Activated T-helper 17 cell treated with anti-CD3 and anti-CD28 coated beads, Interleukin-2, amount 50 U/mL, for 72 hours (primary cell): ENCODE results near the gene ATXN7L3. TPM values are rescaled to one million over a fixed set of nuclear protein-coding genes. Genes with fewer than 3 reads are reported as not detected.

Source experiments
- ATAC-seq: fragments of 150-1000 bp; cut with Tn5 transposase; replicated peaks from 2 replicates; pipeline ENCODE4 v1.10.0; 2021; ENCODE audit warnings: mild to moderate bottlenecking, moderate library complexity
- H3K27ac Mint-ChIP-seq: one replicate; pipeline ENCODE4 v1.8.0; 2022; ENCODE audit warnings: mixed read lengths
- H3K27me3 Mint-ChIP-seq: one replicate; pipeline ENCODE4 v1.8.0; 2022; ENCODE audit warnings: mixed read lengths
- H3K36me3 Mint-ChIP-seq: one replicate; pipeline ENCODE4 v1.8.0; 2022; ENCODE audit warnings: low read depth, mild to moderate bottlenecking, mixed read lengths
- H3K4me1 Mint-ChIP-seq: one replicate; pipeline ENCODE4 v1.8.0; 2022; ENCODE audit warnings: mixed read lengths
- H3K4me3 Mint-ChIP-seq: one replicate; pipeline ENCODE4 v1.8.0; 2022; ENCODE audit warnings: mild to moderate bottlenecking, mixed read lengths
- H3K9me3 Mint-ChIP-seq: one replicate; pipeline ENCODE4 v1.8.0; 2022; ENCODE audit warnings: mixed read lengths
- total RNA-seq, 2 donors: library from RNA; stranded (reverse); gene quantifications; one replicate each; pipeline ENCODE4 v1.2.3, GENCODE V29; 2022

ATXN7L3 gene
- total RNA-seq, 2 donors from 2014 or later, result 65.5 to 89.1 TPM

DNA sequence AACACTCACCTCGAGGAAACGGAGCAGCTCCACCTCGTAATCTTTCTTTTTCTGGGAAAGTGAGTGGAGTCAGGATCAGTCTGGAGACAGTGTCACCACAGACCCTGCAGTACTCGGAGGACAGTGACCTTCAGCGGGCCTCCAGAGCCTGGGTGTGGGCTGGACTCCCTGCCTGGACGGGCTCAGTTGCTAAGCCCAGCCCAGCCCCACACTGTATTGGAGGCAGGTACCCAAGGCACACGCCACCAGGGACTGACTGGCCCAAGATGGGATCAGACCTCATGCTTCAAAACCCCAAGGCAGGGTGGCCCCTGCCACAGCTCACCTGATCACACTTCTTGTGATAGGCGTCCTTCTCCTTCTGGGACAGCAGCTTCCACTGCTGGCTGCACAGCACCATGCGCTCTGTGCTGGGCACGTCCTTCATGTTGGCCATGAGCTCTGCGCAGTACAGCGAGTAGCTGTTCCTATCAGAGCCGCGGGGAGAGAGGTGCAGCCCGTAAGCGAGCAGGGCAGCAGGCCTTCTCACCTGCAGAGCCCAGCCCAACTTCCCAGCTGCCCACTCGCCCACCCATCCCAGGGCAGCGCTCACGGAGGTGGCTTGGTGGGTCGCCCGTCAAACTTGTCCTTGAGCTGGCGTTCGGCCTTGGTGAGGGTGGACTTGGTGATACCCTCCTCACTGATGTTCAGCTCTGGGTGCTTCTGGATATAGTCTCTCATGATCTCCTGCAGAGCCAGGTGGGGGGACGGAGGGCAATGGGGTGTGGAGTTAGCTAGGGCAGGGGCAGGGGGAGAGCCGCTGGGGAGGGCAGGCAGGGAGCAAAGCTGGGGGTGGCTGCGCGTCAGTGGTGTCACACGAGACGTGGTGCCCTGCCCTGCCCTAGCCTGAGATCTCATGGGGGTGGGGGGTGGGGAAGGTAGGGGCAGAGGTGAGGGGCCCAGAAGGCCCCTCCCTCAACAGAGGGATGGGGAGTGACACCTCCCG is 11.9 kb upstream of the ATXN7L3 start:
- Mint-ChIP-seq H3K27ac (no peak overlapping the region), H3K36me3 (peaks cover 87% of the 10 kb centered on the region), H3K9me3 (no peaks in the 10 kb centered on the region), H3K4me3 (peak overlapping the region; percentile 93), H3K4me1 (peaks cover 39% of the 10 kb centered on the region), H3K27me3 (no peaks in the 10 kb centered on the region)
- no peak for ATAC-seq

GRCh38 chr17:44210342-44211192 is 10.9 kb upstream of the ATXN7L3 start:
- Mint-ChIP-seq H3K27ac (peak overlapping the region; percentile 93), H3K36me3 (peaks cover 86% of the 10 kb centered on the region), H3K27me3 (no peaks in the 10 kb centered on the region), H3K4me1 (peaks cover 35% of the 10 kb centered on the region), H3K9me3 (no peaks in the 10 kb centered on the region), H3K4me3 (peak overlapping the region; percentile 93)
- ATAC-seq, result peak; percentile 89

- ATAC-seq, result peak; percentile 88
- Mint-ChIP-seq H3K36me3 (peaks cover 81% of the 10 kb centered on the region), H3K9me3 (no peaks in the 10 kb centered on the region), H3K27ac (peak overlapping the region; percentile 93), H3K4me3 (peak overlapping the region; percentile 93), H3K27me3 (no peaks in the 10 kb centered on the region), H3K4me1 (peaks cover 34% of the 10 kb centered on the region)
These were observed 10.2 kb upstream of the ATXN7L3 start for GRCh38 chr17:44209786-44210341.

- H3K4me3 Mint-ChIP-seq, result no peak overlapping the region
- peaks cover 60% of the 10 kb centered on the region for H3K36me3 Mint-ChIP-seq
- H3K27me3 Mint-ChIP-seq, result no peaks in the 10 kb centered on the region
- H3K9me3 Mint-ChIP-seq, result no peaks in the 10 kb centered on the region
- no peak overlapping the region for H3K27ac Mint-ChIP-seq
- no peak for ATAC-seq
- H3K4me1 Mint-ChIP-seq, result peaks cover 36% of the 10 kb centered on the region
These were observed 8.1 kb upstream of the ATXN7L3 start for GRCh38 chr17:44207743-44208142.

- Mint-ChIP-seq H3K27ac (no peak overlapping the region), H3K36me3 (peaks cover 58% of the 10 kb centered on the region), H3K4me1 (peaks cover 36% of the 10 kb centered on the region), H3K9me3 (no peaks in the 10 kb centered on the region), H3K4me3 (no peak overlapping the region), H3K27me3 (no peaks in the 10 kb centered on the region)
- ATAC-seq, result no peak
These were observed 7.6 kb upstream of the ATXN7L3 start for GRCh38 chr17:44207319-44207718.

DNA sequence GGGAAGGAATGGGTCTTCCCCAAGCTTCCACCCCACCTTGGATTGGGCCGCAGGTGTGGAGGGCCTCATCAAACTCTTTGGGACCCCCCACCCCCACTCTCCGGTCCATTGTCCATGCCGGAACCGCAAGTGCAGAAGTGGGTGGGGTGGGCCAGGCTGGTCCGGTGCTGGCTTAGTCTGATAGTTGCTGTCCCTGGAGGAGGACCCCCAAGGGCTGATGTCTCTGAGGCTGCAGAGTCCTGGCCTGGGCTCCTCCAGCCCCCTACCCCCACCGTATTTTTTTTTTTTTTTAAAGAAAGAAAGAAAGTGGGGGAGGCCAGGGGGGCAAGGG is 7.1 kb upstream of the ATXN7L3 start:
- no peaks in the 10 kb centered on the region for H3K27me3 Mint-ChIP-seq
- H3K4me1 Mint-ChIP-seq, result peaks cover 36% of the 10 kb centered on the region
- peak overlapping the region; percentile 18 for H3K27ac Mint-ChIP-seq
- no peak overlapping the region for H3K4me3 Mint-ChIP-seq
- no peak for ATAC-seq
- H3K36me3 Mint-ChIP-seq, result peaks cover 56% of the 10 kb centered on the region
- no peaks in the 10 kb centered on the region for H3K9me3 Mint-ChIP-seq

DNA sequence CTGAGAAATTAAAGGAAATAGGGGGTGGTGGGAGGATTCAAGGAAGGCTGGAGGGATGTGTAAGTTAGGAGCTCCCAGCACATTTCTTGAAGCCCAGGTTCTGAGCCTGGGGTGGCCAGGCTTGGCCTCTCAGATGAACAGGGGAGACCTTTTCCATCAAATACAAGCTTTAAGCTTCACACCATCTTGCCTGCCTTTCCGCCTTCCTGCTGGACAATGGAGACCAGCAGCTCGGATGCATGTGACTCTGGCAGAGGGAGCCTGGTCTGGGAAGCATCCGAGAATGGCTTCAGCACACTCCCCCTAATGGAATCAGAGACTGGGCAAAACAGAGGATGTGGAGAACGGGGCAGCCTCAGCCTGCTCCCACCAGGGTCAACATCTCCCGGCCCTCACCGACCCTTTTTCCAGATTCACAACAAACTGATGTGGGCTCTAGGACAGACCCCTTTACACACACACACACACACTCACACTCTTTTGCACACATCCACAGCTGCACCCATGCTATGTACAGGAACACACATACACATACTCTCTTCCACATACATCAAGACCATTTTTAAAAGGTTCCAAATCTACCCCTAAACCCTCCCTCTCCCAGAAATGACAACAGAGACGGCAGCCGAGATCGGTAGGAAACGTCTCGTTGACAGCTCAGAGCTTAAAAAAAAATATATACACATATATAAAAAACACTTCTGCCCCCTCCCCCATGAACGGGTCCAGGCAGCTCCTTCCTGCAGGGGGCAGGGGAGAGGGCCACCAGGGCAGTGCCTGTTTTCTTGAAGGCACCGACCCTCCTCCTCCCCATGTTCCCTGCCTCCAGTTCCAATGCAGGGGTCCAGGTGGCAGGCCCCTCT is 6.5 kb upstream of the ATXN7L3 start:
- Mint-ChIP-seq H3K4me1 (peaks cover 38% of the 10 kb centered on the region), H3K4me3 (no peak overlapping the region), H3K27me3 (no peaks in the 10 kb centered on the region), H3K9me3 (no peaks in the 10 kb centered on the region), H3K27ac (peak overlapping the region; percentile 18), H3K36me3 (peaks cover 50% of the 10 kb centered on the region)
- ATAC-seq, result no peak

- ATAC-seq, result no peak
- Mint-ChIP-seq H3K27ac (peak overlapping the region; percentile 10), H3K36me3 (peaks cover 38% of the 10 kb centered on the region), H3K4me1 (peaks cover 34% of the 10 kb centered on the region), H3K4me3 (no peak overlapping the region), H3K9me3 (no peaks in the 10 kb centered on the region), H3K27me3 (no peaks in the 10 kb centered on the region)
These were observed 4.8 kb upstream of the ATXN7L3 start for GRCh38 chr17:44204441-44204882.

- H3K4me1 Mint-ChIP-seq, result peaks cover 33% of the 10 kb centered on the region
- H3K4me3 Mint-ChIP-seq, result no peak overlapping the region
- H3K27ac Mint-ChIP-seq, result peak overlapping the region; percentile 24
- no peaks in the 10 kb centered on the region for H3K27me3 Mint-ChIP-seq
- no peaks in the 10 kb centered on the region for H3K9me3 Mint-ChIP-seq
- H3K36me3 Mint-ChIP-seq, result peaks cover 32% of the 10 kb centered on the region
- no peak for ATAC-seq
These were observed 4.2 kb upstream of the ATXN7L3 start for GRCh38 chr17:44203731-44204440.

DNA sequence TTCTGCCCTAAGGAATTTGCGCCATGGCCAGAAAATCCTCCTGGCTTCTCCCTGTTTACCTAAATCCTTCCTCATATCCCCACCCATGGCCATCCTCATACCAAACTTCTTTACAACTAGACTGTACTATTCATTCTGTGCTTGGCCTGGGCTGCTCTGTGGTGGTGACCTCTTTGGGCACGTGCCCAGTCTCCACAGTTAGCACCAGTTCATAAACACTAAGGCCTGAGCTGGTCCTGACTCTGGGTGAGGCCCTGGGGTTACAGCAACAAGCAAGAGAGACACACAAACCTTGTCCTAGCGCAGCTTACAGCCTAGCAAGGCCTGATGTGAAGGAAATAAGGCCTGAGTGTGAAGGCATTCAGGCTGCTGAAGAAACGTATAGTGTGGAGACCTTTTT is 3.1 kb upstream of the ATXN7L3 start:
- H3K4me3 Mint-ChIP-seq, result no peak overlapping the region
- peaks cover 28% of the 10 kb centered on the region for H3K36me3 Mint-ChIP-seq
- peaks cover 30% of the 10 kb centered on the region for H3K4me1 Mint-ChIP-seq
- H3K27ac Mint-ChIP-seq, result peak overlapping the region; percentile 24
- no peaks in the 10 kb centered on the region for H3K27me3 Mint-ChIP-seq
- H3K9me3 Mint-ChIP-seq, result no peaks in the 10 kb centered on the region
- no peak for ATAC-seq

DNA sequence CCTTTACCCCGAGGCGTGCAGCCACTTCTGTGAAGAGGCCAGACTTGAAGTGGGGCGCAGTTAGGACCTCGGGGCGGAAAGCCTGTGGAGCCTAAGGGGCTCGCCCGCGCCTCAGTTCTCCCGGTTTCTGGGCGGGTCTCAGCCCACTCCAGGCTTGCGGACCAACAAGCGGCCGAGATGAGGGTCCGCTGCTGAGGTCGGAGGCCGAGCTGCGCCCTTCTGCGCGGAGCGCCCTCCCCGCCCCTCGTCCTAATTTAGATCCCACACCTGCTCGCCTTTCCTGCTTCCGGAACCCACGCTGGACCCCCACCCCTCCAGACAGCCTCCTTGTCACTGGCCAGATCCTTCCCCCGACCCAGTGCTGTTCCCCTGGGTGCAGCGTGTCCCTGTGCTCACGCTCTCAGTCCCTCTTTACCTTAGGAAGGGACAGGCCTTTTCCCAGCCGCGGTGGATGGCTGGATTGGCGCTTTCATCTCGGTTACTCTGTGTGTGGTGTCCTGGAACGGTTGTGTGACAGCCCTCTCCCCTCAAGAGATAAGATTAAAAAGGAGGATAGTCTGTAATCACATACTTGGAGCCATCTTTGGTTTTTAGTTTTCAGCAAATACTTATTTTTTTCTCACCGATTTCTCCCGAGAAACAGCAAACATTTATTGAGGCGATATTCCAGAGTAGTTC is 933 bp upstream of the ATXN7L3 start:
- H3K27me3 Mint-ChIP-seq, result no peaks in the 10 kb centered on the region
- H3K9me3 Mint-ChIP-seq, result no peaks in the 10 kb centered on the region
- peaks cover 29% of the 10 kb centered on the region for H3K4me1 Mint-ChIP-seq
- H3K36me3 Mint-ChIP-seq, result peaks cover 32% of the 10 kb centered on the region
- no peak for ATAC-seq
- peak overlapping the region; percentile 92 for H3K4me3 Mint-ChIP-seq
- peak overlapping the region; percentile 94 for H3K27ac Mint-ChIP-seq

GRCh38 chr17:44198721-44199552 is 747 bp downstream of the ATXN7L3 start:
- no peaks in the 10 kb centered on the region for H3K27me3 Mint-ChIP-seq
- ATAC-seq, result peak; percentile 38
- peaks cover 26% of the 10 kb centered on the region for H3K4me1 Mint-ChIP-seq
- H3K27ac Mint-ChIP-seq, result peak overlapping the region; percentile 90
- H3K9me3 Mint-ChIP-seq, result no peaks in the 10 kb centered on the region
- peak overlapping the region; percentile 82 for H3K4me3 Mint-ChIP-seq
- H3K36me3 Mint-ChIP-seq, result peaks cover 46% of the 10 kb centered on the region
